GM18502 (cell line): ENCODE results near the gene RAMACL.
"Not testable (repeated sequence)": the region's sequence is repeated elsewhere in the genome, so short reads cannot be mapped to it uniquely, and the experiment has no call there.

Source experiments
- ATAC-seq: cut with Tn5 transposase; IDR thresholded peaks from one replicate; pipeline ENCODE4 v1.9.1; 2021; ENCODE audit warnings: mild to moderate bottlenecking; ENCODE audit not compliant: unreplicated experiment, poor library complexity

RAMACL gene

DNA sequence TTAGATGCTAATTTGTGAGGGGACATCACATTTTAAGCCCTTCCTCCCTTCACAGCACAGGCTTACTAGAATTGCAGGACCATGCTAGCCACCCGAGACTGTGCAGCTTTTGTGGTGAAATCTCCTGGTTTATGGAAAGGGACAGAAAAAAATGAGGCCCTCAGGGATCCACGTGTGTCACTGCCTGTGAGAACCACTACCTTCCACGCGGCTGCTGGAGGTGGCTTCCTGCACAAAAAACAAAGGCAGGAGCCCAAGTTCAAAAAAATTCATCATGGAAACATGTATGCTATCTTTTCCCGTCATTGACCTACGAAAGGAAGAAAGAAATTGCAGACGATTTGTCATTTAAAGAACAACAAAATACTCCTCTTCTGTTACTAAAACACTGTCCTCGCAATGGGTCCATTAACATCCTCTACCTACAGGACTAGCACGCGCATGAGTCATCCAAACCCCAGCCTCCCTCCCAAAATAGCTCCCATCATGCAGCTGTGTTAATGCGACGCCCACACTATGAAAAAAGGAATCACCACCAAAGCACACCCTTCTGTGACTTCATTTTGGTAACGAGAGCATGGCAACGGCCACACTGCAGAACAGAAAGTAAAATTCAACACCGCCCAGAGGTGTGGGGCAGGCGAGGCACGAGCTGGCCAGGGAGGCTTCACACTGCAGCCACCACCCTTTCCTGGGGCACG, 45.7 kb downstream of the RAMACL start:
- peak; percentile 97 for ATAC-seq

GRCh38 chr6:166539543-166539942, 46.9 kb downstream of the RAMACL start:
- ATAC-seq: no peak

DNA sequence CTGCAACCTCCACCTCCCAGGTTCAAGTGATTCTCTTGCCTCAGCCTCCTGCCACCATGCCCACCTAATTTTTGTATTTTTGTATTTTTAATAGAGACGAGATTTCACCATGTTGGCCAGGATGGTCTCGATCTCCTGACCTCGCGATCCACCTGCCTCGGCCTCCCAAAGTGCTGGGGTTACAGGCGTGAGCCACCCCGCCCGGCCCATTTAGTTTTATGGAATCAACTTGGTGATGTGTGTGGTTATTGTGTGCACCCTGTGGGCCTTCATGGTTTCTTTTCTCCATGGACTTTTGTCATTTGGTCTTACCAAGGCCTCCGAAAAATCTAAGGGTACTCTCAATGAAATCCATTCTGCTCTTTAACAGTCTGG, 47.5 kb downstream of the RAMACL start:
- not testable (repeated sequence) for ATAC-seq

GRCh38 chr6:166538297-166539010, 48.0 kb downstream of the RAMACL start:
- no peak for ATAC-seq

DNA sequence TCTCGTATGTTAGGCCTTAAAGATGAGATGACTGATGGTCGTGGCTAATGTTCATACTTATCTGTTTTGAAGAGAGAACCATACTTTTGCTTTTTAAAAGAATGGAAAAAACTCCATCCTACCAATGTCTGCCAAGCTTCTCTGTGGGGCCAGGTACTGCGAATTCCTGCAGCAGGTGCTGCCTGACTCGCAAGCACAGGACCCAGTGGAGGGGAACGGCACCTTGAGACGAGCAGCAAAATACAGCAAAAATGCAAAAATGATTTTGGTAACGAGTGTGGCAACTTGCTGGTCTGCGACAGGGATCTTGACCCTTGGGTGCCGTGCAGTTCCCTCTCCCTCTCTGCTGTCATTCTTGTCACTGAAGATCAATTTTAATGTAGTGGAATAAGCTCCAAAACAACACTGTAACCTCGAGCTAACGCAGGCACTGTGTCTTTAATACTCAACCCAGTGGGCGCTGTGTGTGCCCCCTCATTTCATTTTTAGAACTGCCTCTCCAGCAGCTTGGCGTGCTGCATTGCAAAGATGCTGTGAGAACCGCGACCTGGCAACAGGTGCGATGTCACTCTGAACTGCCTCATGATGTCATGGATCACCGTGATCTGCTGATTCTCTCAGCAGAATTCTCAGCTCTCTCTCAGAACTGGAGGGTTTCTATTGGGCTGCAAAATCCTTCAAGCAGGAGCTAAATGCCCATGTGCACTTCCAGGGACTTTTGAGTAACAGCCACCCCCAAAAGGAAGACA, 51.6 kb downstream of the RAMACL start:
- ATAC-seq: no peak

GRCh38 chr6:166533205-166533824, 53.2 kb downstream of the RAMACL start:
- no peak for ATAC-seq
